Limb (tissue), 2 donors: ENCODE results near the gene DOCK4.
A peak's percentile ranks its signal among the peaks of the same experiment; 100 is the strongest.

Source experiments
- DNase-seq, 2 donors: peaks; one replicate each; pipeline ENCODE4 v3.0.0-alpha.2; 2016; ENCODE audit errors: extremely low spot score in 2 of 2

Gene DOCK4

DNA sequence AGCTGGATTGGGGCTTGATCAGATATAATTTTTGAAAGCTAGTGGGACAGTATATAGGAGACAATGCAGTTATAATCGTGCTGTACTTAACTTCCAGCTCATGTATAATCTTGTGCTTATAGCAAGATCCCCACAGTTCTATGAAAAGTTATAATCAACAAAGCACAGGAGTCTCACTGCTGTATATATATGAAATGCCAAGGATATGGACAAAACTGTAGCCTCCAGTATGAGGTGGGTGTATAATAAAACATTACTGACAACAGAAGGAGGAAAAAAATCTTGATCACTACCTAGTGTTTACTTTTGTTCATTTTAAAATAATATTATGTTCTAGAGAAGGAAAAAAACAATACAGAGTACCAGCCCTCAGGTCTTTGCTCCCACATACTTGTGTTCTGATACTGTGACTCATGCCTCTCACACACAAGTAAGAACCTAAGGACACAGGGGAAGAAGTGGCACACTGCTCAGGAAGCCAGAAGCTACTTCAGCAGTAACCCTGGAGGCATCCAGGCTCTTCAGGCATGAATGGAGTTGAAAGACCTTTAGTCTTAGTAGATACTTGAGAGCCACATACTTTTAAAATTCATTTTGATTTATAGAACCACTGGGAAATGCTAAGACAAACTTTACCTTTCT, 378.2 kb downstream of the DOCK4 start:
- DNase-seq = no peak

DNA sequence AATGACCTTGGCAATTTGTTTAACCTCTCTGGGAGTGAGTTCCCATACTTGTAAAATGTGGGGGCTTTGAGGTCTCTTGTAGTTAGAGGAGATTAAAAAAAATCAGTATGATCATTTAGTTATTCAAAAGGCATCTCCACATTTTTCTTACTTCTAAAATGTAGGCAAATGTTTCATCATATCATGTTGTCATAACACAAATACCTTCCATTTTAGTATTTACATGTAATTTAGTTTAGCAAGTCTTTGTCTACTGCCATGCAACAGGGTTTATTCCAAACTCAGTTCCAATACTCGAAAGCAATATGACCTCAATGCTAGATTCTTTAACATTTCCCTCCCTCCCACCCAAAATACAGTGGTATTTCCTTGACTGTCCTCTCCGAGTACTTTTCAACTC, 381.2 kb downstream of the DOCK4 start:
- DNase-seq = no peak

DNA sequence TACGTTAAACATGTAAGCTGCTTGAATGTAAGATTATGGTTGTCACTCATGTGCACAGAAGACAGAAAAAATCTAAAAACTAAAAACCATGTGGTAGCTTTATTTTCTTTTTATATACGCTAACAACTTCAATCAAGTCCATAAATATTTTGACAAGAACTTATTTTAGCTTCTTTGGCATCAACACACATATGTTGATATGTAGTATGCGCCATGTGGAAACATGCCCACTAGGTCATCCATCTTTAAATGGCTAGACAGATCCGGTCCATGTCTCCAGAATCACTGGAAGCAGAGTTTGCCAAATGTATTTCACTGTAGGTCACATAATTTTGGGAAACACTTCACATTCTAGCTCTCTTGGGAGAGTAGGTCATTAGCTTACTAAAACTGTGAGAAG, 382.4 kb downstream of the DOCK4 start:
- DNase-seq = no peak

DNA sequence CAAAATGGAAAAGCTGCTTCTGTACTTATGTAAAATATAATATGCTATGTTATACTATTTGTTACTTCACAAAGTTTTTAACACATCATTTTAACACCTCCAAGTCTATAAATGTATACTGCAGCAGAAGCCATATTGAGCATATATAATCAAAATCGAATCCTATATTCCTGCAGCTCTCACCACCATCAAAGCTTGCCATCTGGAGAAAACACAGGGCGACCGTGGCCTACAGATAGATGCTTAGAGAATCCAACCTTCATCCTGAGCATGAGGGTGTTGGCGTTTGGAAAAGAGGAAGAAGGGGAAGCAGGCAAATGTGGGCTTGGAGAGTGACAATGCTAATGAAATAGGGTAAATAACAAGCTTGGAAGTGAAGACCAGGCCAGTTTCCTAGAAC, 385.2 kb downstream of the DOCK4 start:
- no peak for DNase-seq

DNA sequence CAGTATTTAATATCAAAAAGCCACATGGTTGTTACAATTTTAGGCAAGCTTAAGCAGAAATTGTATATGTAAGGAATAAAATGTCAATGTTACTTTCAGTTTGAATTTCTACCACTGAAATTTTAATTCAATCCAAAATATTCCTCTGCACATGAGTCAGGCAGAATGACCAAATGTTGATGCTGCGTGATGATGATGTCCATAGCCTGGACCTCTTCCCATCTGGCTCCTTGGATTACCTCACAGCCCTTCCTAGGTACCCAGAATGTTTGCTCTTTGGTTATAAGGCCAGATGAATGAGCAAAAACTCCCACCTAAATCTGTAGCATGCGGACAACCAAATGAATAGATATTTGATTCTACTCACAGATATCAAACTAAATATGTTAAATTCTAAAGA, 385.6 kb downstream of the DOCK4 start:
- DNase-seq = no peak

- DNase-seq = no peak
Measured at GRCh38 chr7:111820121-111820520, 386.1 kb downstream of the DOCK4 start.

- DNase-seq = no peak
Measured at GRCh38 chr7:111815354-111815753, 390.8 kb downstream of the DOCK4 start.

- DNase-seq = no peak
Measured at GRCh38 chr7:111813306-111813705, 392.9 kb downstream of the DOCK4 start.

GRCh38 chr7:111806232-111806631, 400.0 kb downstream of the DOCK4 start:
- no peak for DNase-seq

DNA sequence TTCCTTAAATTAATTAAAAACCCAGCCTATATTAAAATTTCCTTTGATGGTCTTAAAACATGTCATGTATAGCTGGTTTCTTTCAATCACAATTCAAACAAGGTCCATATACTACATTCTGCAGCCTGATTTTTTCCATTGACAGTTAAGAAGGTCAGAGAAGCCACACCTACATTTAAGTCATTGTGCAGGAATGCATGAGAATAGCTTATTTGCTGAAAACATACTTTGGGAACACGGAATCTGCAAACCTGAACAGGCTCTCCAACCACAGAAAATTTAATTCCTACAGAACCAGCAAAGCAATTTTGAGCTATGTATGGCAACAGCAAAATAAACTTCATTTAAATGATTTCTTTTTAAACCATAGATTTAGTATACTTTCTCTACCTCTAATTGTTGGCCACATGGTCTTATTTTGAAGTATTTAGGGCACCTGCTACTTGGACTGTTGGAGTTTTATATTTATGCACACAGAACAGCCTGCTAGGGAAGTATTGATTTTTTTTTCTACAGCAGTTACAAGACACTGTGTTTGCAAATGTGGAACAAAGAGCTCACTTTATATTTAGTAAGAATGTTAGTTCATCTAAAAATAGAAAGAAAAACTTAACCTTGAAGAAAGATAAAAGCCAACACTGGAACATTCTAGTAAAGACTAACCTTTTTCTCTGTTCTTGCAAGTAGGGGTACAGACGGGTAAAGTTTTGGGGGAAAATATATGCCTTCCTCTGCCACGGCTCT, 403.0 kb downstream of the DOCK4 start:
- no peak for DNase-seq

- no peak for DNase-seq
Measured at GRCh38 chr7:111802194-111802772, 403.9 kb downstream of the DOCK4 start.

DNA sequence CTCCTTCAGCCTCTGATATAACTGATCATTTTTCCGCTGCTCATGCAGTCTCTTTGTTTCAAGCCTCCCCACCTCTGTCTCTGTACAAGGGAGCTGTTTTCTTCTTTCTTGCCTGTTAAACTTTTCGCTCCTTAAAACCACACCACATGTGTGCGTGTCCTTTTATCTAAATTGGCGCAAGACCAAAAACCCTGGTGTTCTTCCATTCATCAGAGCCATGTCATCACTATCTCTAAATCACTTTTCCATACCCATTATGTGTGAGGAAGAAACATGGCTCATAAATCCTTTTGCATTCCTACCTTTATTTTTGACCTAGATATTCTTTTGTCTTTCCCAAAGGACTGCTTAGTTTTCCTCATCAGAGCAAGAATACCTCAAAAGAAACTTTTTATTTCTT, 404.9 kb downstream of the DOCK4 start:
- no peak for DNase-seq

- DNase-seq = no peak
Measured at GRCh38 chr7:111796671-111797070, 409.5 kb downstream of the DOCK4 start.

DNA sequence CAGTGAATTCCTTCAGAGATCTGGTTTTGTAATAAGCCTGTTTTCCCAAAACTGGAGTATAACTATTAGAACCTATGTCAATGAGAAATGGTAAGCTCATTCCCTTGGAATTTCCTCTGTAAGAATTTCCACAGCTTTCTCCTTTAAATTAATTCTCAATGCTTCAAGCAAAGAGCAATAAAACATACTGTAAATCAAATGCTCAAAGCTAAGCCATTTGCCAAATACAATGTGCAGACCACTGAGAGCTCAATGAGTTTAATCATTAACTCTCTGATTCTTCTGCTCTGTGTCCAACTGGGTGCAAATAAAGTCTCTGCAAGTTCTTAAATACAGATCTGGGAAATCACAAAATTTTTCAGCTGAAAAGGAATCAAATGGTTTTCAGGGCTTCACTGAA, 416.3 kb downstream of the DOCK4 start:
- peak in 1 of 2 donors; percentile 44 for DNase-seq

- DNase-seq = no peak
Measured at GRCh38 chr7:111789048-111789320, 417.2 kb downstream of the DOCK4 start.

DNA sequence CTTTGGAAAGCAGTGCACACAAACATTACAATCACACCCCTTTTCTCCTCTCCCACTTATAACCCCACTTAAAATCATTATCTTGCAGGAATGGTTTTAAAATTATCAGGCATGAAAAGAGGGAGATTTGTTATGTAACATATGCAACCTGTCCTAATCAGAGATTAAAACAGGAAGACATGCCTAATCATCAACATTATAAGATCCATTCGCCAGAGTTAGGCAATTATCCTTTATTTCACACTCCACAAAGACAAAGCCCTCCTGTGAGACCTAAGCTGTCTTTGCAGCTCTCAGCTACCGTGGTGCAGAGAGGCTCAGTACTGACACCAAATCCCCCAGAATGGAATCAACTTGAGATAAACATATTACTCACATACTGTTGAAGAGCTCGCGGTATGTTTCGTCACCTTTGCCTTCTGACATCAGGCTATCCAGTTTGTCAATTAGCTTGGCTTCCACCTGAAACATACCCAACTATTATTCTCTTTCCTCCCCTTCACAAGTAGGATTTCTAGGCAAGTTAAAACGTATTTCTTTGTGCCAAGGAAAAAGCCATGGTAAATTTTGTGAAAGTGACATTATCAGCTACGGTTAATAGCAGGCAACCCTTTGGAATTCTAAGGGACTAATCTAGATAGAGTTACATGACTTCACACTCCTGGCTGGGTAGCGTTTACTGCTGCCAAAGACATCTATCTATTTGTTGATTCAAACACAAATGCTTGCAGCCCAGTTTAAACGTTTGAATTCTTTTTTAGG, 417.7 kb downstream of the DOCK4 start:
- DNase-seq = no peak

DNA sequence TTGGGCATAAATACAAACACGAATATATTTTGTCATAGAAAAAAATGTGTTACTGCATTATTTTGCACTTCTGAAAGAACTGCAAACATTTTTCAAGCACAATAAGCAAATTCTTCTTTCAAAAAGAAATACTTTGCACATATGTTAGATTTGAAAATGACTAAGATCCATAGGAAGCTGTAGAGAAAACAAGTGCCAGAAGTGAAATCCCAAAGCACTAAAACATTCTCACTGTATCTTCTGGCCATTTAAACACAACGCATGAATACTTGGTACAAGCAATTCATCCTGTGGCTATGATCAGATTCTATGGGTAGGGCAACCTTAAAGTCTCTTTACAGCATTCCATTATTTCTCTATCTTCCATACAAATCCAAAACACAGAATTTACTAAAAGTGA, 418.5 kb downstream of the DOCK4 start:
- no peak for DNase-seq

DNA sequence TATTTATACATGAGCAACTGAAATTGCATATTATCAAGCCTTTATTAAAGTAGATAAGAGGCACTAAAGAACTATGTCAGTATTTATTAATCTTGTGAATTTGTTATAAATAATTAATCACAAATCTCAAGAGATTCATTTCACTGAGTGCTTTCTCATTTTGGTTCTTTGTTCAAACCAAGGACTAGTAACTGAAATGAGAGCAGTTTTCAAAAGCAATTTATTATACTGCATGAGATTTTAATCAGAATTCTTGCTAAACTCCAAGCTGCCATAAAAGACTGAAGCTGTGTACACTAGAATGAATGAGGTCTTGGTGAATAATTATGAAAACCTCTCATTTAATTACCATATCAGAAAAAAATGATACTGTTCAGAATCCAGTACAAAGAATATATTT, 419.1 kb downstream of the DOCK4 start:
- DNase-seq = no peak

DNA sequence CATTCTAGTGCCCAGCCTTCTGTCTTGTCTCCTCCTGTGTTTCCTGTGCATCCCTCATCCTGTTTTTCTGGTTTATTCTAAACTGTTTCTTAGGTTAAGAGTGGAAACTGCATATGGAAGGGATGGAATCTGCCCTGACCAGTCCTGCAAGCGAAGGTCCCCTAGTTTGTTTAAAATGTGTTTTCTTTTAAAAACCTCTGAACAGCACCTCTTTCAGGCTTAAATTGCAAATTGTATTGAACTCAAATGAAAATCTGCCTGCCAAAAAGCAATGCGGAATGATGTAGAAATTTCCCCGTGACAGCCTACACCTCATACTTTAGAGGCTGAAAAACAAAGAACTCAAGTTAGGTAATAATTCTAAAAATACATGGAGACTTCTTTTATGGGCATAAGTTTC, 421.1 kb downstream of the DOCK4 start:
- no peak for DNase-seq

DNA sequence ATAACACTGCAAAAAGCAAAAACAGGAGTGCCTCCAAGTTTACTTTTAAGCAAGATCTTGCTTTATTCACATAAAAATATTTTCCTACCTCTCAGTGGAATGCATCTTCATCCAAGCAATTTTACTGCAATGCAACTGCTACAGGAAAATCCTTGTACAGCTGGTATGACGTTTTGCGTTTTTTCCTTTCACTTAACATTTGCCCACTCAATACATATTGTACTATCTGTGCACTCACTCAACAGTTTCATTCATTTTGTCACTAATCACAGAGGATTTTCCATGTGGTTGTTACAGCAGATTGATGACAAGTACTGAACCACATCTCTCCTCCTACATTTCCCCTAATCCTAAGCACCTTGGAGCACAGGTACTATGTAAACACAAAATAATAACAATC, 421.9 kb downstream of the DOCK4 start:
- no peak for DNase-seq

DNA sequence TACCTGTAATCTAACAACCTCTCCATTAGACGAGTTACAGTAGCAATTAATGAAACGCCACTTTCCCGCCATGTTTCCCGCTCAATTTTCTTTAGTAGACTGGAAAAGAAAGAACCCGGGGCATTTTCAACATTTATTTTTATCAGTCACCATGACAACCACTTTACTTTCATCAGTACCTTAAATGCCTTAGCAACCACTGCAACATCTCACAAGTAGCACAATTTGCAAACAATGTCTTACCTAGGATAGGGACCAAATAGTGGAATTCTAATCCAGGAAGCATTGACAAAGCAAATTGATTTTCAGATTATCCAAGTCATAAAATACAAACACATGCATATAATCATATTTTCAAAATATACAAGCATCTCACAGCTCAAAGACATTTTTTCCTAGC, 422.3 kb downstream of the DOCK4 start:
- no peak for DNase-seq

- no peak for DNase-seq
Measured at GRCh38 chr7:111780527-111780926, 425.7 kb downstream of the DOCK4 start.

- DNase-seq = no peak
Measured at GRCh38 chr7:111775206-111775605, 431.0 kb downstream of the DOCK4 start.
